ENCODE data around the gene UBE2I.

DNA sequence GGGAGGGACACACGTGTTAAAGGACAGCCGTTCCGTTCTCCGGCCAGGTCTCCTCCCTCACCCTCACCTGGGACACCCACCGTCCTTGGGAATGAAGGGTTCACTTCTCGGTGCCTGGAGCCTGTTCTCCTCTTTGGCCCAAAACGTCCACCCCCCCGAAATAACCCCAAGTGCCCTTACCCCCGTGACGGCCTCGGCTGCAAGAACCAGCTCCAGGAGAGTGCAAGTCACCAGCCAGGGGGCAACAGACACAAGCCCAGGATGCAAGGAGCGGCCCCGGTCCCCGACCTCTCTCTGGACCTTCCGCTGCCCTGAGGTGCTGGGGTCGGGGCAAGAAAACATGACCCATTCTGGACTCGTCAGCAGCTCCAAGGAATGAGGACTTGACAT lies 20.0 kb upstream of the UBE2I start:
- TF ChIP-seq, protein P1, sequence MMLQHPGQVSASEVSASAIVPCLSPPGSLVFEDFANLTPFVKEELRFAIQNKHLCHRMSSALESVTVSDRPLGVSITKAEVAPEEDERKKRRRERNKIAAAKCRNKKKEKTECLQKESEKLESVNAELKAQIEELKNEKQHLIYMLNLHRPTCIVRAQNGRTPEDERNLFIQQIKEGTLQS (CRISPR knock-in tag; conservative IDR thresholded peaks at IDR 0.05): no peak
- TF ChIP-seq, protein P2, sequence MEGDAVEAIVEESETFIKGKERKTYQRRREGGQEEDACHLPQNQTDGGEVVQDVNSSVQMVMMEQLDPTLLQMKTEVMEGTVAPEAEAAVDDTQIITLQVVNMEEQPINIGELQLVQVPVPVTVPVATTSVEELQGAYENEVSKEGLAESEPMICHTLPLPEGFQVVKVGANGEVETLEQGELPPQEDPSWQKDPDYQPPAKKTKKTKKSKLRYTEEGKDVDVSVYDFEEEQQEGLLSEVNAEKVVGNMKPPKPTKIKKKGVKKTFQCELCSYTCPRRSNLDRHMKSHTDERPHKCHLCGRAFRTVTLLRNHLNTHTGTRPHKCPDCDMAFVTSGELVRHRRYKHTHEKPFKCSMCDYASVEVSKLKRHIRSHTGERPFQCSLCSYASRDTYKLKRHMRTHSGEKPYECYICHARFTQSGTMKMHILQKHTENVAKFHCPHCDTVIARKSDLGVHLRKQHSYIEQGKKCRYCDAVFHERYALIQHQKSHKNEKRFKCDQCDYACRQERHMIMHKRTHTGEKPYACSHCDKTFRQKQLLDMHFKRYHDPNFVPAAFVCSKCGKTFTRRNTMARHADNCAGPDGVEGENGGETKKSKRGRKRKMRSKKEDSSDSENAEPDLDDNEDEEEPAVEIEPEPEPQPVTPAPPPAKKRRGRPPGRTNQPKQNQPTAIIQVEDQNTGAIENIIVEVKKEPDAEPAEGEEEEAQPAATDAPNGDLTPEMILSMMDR (IDR thresholded peaks at IDR 0.05): no peak
- TF ChIP-seq ZNF219 (CRISPR knock-in tag; IDR thresholded peaks at IDR 0.05; ENCODE audit: borderline replicate concordance) (no peak), ZNF416 (CRISPR knock-in tag; IDR thresholded peaks at IDR 0.05) (no peak), SMAD3 (CRISPR knock-in tag; IDR thresholded peaks at IDR 0.05; ENCODE audit: borderline replicate concordance) (no peak), ATF1 (CRISPR knock-in tag; IDR thresholded peaks at IDR 0.05) (no peak), ZNF263 (CRISPR knock-in tag; IDR thresholded peaks at IDR 0.05; ENCODE audit: low read depth) (no peak), ELF4 (CRISPR knock-in tag; IDR thresholded peaks at IDR 0.05; ENCODE audit: low read depth) (no peak), GTF2I (CRISPR knock-in tag; conservative IDR thresholded peaks at IDR 0.05) (no peak)
- TF ChIP-seq, protein P3, sequence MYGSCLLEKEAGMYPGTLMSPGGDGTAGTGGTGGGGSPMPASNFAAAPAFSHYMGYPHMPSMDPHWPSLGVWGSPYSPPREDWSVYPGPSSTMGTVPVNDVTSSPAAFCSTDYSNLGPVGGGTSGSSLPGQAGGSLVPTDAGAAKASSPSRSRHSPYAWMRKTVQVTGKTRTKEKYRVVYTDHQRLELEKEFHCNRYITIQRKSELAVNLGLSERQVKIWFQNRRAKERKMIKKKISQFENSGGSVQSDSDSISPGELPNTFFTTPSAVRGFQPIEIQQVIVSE (CRISPR knock-in tag; IDR thresholded peaks at IDR 0.05; ENCODE audit: borderline replicate concordance): no peak
- TF ChIP-seq, protein P4, sequence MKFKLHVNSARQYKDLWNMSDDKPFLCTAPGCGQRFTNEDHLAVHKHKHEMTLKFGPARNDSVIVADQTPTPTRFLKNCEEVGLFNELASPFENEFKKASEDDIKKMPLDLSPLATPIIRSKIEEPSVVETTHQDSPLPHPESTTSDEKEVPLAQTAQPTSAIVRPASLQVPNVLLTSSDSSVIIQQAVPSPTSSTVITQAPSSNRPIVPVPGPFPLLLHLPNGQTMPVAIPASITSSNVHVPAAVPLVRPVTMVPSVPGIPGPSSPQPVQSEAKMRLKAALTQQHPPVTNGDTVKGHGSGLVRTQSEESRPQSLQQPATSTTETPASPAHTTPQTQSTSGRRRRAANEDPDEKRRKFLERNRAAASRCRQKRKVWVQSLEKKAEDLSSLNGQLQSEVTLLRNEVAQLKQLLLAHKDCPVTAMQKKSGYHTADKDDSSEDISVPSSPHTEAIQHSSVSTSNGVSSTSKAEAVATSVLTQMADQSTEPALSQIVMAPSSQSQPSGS (CRISPR knock-in tag; IDR thresholded peaks at IDR 0.05; ENCODE audit: borderline replicate concordance, low read depth): no peak
- TF ChIP-seq, protein P5, sequence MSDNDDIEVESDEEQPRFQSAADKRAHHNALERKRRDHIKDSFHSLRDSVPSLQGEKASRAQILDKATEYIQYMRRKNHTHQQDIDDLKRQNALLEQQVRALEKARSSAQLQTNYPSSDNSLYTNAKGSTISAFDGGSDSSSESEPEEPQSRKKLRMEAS (CRISPR knock-in tag; IDR thresholded peaks at IDR 0.05): no peak

All from WTC11 (cell line).